Measurements from ENCODE around the gene GAS1.

GAS1 gene

DNA sequence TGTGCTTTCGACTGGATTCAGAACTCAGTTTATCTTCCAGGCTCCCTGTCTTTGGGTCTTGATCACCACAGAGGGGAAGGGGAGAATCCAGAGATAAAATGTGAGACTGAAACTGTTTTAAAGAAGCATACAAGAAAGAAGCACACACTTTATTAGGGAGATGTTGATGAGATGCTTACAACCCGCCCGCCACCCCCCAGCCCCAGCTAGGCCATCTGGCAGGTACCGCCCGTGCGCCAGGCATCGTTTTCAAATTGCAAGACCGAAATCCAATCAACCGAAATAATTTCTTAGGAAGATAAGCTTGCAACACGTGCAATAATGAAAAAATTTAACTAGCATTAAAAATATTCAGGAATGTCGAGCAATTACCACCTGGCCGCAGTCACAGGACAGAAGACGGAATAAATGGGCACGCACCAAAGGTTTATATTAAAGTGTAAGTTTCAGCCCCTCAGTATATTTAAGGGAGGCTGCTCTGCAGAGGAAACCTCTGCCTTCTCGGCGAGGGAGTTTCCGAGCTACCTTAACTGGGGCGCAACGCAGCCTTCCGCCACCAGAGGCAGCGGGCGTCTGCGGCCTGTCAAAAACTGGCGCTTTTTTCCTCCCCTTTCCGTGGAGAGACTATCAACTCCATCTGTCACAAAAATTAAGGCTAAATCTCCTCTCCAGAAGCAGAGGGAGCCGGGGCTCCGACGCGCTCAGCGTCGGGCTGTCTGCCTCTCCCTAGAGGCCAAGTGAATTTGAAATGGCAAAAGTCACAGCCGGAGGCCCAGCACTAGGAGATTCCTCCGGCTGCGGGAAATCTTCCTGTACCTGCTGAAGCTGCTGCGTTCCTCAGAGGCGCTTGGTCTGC is 996 bp upstream of the GAS1 start:
- Histone ChIP-seq H3K4me2 (ENCODE audit: low read length) (peak overlapping the region; percentile 85), H3K9ac (ENCODE audit: low read length) (peak overlapping the region; percentile 53), H3K27me3 (ENCODE audit: insufficient read depth, low read length, poor library complexity) (peaks cover 5% of the 10 kb centered on the region), H2BK120ac (ENCODE audit: low read depth, low read length) (no peak overlapping the region), H2BK5ac (ENCODE audit: low read length) (no peak overlapping the region), H2AK5ac (ENCODE audit: low read length) (no peak overlapping the region), H3K4me1 (ENCODE audit: control insufficient read depth, low read depth, low read length) (peaks cover 2% of the 10 kb centered on the region), H3K18ac (ENCODE audit: low read length) (peak overlapping the region; percentile 18), H3K56ac (ENCODE audit: low read length) (peak overlapping the region; percentile 12), H3K23ac (ENCODE audit: low read length) (no peak overlapping the region), H3K4ac (ENCODE audit: low read depth, low read length) (no peak overlapping the region), H3K36me3 (ENCODE audit: control insufficient read depth, insufficient read depth, low read length) (no peaks in the 10 kb centered on the region), H3K79me2 (ENCODE audit: control insufficient read depth, insufficient read depth, low read length) (no peaks in the 10 kb centered on the region), H4K8ac (ENCODE audit: low read depth, low read length) (no peak overlapping the region), H3K27ac (ENCODE audit: low read depth, low read length) (no peak overlapping the region), H3K4me3 (ENCODE audit: low read length) (peak overlapping the region; percentile 35), H3K79me1 (ENCODE audit: low read length) (no peaks in the 10 kb centered on the region), H2BK15ac (replicated peaks; ENCODE audit: low read depth) (no peak overlapping the region), H4K5ac (ENCODE audit: low read length) (no peak overlapping the region)
- peak; percentile 81 for DNase-seq
- WGBS (ENCODE audit: extremely low coverage, insufficient coverage, low lambda C conversion rate), result no CpG with 5 or more reads among the region's 36 CpGs

DNA sequence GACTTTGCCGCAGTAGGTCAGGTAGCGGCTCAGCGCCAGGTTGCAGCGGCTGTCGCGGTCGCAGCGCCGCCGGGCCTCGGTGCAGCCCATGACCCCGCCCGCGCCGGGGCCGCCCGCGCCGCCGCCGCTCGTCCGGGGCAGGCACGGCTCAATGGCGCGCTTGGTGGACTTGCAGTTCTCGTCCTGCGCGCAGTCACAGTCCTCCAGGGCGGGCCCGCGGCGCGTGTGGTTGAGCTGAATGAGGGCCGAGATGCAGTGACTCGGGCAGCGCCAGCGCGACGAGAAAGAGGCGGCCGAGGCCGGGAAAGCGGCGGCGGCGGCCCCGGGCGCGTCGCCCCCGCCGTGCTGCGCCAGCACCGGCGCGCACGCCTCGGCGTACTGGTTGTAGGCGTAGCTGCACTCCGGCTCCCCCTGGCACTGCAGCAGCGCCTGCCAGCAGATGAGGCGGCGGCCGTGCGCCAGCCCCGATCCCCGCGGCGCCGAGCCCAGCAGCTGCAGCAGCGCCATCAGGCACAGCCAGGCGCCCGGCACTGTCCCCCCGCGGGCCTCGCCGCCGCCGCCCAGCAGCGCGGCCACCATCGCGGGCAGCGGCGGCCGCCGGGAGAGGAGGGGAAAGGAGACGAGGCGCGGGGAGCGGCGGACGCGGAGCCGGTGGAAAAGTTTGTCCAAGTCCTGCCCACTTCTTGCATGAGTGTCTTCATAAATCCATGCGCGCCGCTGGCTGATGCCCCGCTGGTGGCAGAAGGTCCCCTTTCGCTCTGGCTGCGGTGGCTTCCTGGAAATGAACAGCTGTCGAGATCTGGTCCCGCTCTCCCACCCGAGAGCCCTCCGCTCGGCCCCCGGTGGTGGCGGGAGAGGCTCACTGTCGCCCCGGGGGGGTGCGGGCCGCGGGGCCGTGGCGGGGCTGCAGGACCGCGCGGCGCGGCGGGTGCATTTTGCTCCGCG is 833 bp downstream of the GAS1 start:
- WGBS (ENCODE audit: extremely low coverage, insufficient coverage, low lambda C conversion rate), result no CpG with 5 or more reads among the region's 125 CpGs

DNA sequence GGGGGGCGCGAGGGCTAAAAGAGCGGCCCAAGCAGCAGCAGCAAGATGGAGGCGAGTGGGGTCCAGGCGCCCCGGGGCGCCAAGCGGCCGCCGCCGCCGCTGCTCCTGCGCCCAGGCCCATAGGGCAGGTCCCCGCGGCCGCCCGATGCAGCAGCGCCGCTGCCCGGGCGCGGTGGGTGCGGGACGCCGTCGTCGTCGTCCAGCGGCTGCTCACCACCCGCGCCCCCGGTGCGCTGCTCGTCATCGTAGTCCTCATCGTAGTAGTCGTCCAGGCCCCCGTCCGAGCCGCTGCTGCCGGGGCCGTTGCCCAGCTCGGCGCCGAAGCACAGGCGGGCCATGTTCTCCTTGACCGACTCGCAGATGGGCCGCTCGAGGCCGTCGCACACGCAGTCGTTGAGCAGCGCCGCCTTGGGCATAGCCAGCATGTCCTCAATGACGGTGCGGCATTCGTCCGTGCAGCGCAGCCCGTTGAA is 1.5 kb downstream of the GAS1 start:
- Histone ChIP-seq H2BK120ac (ENCODE audit: low read depth, low read length) (no peak overlapping the region), H3K4me3 (ENCODE audit: low read length) (peak overlapping the region; percentile 53), H2AK5ac (ENCODE audit: low read length) (no peak overlapping the region), H3K27ac (ENCODE audit: low read depth, low read length) (no peak overlapping the region), H2BK5ac (ENCODE audit: low read length) (no peak overlapping the region), H3K56ac (ENCODE audit: low read length) (peak overlapping the region; percentile 85), H3K27me3 (ENCODE audit: insufficient read depth, low read length, poor library complexity) (peaks cover 7% of the 10 kb centered on the region), H4K8ac (ENCODE audit: low read depth, low read length) (no peak overlapping the region), H3K18ac (ENCODE audit: low read length) (no peak overlapping the region), H3K9ac (ENCODE audit: low read length) (peak overlapping the region; percentile 71), H3K79me1 (ENCODE audit: low read length) (no peaks in the 10 kb centered on the region), H3K4me1 (ENCODE audit: control insufficient read depth, low read depth, low read length) (peaks cover 8% of the 10 kb centered on the region), H3K36me3 (ENCODE audit: control insufficient read depth, insufficient read depth, low read length) (no peaks in the 10 kb centered on the region), H2BK15ac (replicated peaks; ENCODE audit: low read depth) (no peak overlapping the region), H3K79me2 (ENCODE audit: control insufficient read depth, insufficient read depth, low read length) (no peaks in the 10 kb centered on the region), H3K4ac (ENCODE audit: low read depth, low read length) (no peak overlapping the region), H3K23ac (ENCODE audit: low read length) (peak overlapping the region; percentile 86), H3K4me2 (ENCODE audit: low read length) (peak overlapping the region; percentile 97), H4K5ac (ENCODE audit: low read length) (no peak overlapping the region)
- DNase-seq, result no peak
- no CpG with 5 or more reads among the region's 62 CpGs for WGBS (ENCODE audit: extremely low coverage, insufficient coverage, low lambda C conversion rate)

More for the DNA sequence above, 833 bp downstream of the GAS1 start:
- no peak overlapping the region for H2AK5ac ChIP-seq (ENCODE audit: low read length)
- H3K79me2 ChIP-seq (ENCODE audit: control insufficient read depth, insufficient read depth, low read length), result no peaks in the 10 kb centered on the region
- peak overlapping the region; percentile 86 for H3K23ac ChIP-seq (ENCODE audit: low read length)
- peak overlapping the region; percentile 85 for H3K56ac ChIP-seq (ENCODE audit: low read length)
- H4K5ac ChIP-seq (ENCODE audit: low read length), result no peak overlapping the region
- no peak overlapping the region for H2BK5ac ChIP-seq (ENCODE audit: low read length)
- H3K4me2 ChIP-seq (ENCODE audit: low read length), result peak overlapping the region; percentile 97
- H2BK15ac ChIP-seq (replicated peaks; ENCODE audit: low read depth), result no peak overlapping the region
- H3K36me3 ChIP-seq (ENCODE audit: control insufficient read depth, insufficient read depth, low read length), result no peaks in the 10 kb centered on the region
- H3K79me1 ChIP-seq (ENCODE audit: low read length), result no peaks in the 10 kb centered on the region
- H3K4me3 ChIP-seq (ENCODE audit: low read length), result peak overlapping the region; percentile 61
- H3K9ac ChIP-seq (ENCODE audit: low read length), result peak overlapping the region; percentile 71
- H3K18ac ChIP-seq (ENCODE audit: low read length), result peak overlapping the region; percentile 52
- no peak overlapping the region for H4K8ac ChIP-seq (ENCODE audit: low read depth, low read length)
- H3K4me1 ChIP-seq (ENCODE audit: control insufficient read depth, low read depth, low read length), result peaks cover 8% of the 10 kb centered on the region
- no peak overlapping the region for H3K4ac ChIP-seq (ENCODE audit: low read depth, low read length)
- peaks cover 5% of the 10 kb centered on the region for H3K27me3 ChIP-seq (ENCODE audit: insufficient read depth, low read length, poor library complexity)
- peak; percentile 77 for DNase-seq
- H3K27ac ChIP-seq (ENCODE audit: low read depth, low read length), result peak overlapping the region; percentile 85
- peak overlapping the region; percentile 39 for H2BK120ac ChIP-seq (ENCODE audit: low read depth, low read length)

DNA sequence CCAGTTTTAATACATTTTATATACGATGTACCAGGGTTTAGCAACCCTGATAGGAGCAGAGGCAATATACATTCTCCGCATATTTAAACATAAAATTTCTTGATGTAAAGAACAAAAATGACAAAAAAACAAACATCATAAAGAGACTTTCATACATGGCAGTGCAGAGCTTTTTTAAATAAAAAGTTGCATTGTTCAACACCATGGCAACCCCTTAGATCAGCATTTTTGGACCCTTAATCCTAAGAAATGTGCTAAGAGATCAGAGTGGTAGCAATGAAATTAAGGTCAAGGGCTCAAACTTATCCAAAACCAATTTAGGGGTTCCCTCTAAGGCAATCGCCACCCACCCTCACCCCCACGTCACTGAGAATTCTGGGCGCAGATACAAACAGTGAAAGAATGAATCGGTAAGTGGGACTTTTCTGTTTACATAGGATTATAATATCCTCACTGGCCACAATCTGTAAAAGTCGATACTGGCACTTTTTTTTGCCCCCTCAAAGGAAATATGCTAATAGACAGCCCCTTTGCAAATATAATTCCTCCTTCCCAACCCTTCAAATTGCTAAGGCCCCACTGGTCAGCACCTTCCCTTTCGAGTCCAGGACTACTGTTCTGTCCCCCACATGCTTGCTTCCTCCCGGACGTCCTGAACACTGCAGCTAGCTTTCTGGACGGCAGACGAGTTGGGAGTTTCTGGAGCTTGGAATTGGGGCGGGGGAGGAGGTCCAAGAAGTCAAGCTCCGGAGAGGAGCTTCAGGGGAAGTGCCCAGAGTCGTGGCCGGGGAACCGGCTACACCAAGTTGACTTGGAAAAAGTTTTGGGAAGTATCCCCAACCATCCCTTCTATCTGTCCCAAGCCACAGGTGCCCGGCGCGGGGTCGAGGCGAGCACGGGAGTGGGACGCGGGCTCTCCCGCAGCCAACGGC is 2.2 kb downstream of the GAS1 start:
- no CpG with 5 or more reads among the region's 27 CpGs for WGBS (ENCODE audit: extremely low coverage, insufficient coverage, low lambda C conversion rate)
- peaks cover 7% of the 10 kb centered on the region for H3K27me3 ChIP-seq (ENCODE audit: insufficient read depth, low read length, poor library complexity)
- no peaks in the 10 kb centered on the region for H3K79me1 ChIP-seq (ENCODE audit: low read length)
- no peaks in the 10 kb centered on the region for H3K79me2 ChIP-seq (ENCODE audit: control insufficient read depth, insufficient read depth, low read length)
- H2BK15ac ChIP-seq (replicated peaks; ENCODE audit: low read depth), result no peak overlapping the region
- no peak overlapping the region for H3K18ac ChIP-seq (ENCODE audit: low read length)
- H2BK120ac ChIP-seq (ENCODE audit: low read depth, low read length), result no peak overlapping the region
- peak overlapping the region; percentile 23 for H3K4me3 ChIP-seq (ENCODE audit: low read length)
- no peak overlapping the region for H3K23ac ChIP-seq (ENCODE audit: low read length)
- no peak overlapping the region for H3K4ac ChIP-seq (ENCODE audit: low read depth, low read length)
- no peak overlapping the region for H2BK5ac ChIP-seq (ENCODE audit: low read length)
- peaks cover 8% of the 10 kb centered on the region for H3K4me1 ChIP-seq (ENCODE audit: control insufficient read depth, low read depth, low read length)
- H3K36me3 ChIP-seq (ENCODE audit: control insufficient read depth, insufficient read depth, low read length), result no peaks in the 10 kb centered on the region
- no peak overlapping the region for H3K27ac ChIP-seq (ENCODE audit: low read depth, low read length)
- DNase-seq, result peak; percentile 59
- no peak overlapping the region for H4K8ac ChIP-seq (ENCODE audit: low read depth, low read length)
- H3K9ac ChIP-seq (ENCODE audit: low read length), result peak overlapping the region; percentile 71
- H2AK5ac ChIP-seq (ENCODE audit: low read length), result no peak overlapping the region
- peak overlapping the region; percentile 58 for H3K56ac ChIP-seq (ENCODE audit: low read length)
- no peak overlapping the region for H4K5ac ChIP-seq (ENCODE audit: low read length)
- peak overlapping the region; percentile 97 for H3K4me2 ChIP-seq (ENCODE audit: low read length)

Data from mesendoderm (in vitro differentiated cells).